ENCODE data around the gene RTP5. TPM values are rescaled to one million over a fixed set of nuclear protein-coding genes. Genes with fewer than 3 reads are reported as not detected.
"Not testable (repeated sequence)": the region's sequence is repeated elsewhere in the genome, so short reads cannot be mapped to it uniquely, and the experiment has no call there.

The RTP5 gene
- total RNA-seq, 3 donors from 2014 or later: 0.15 TPM; not detected in 2

DNA sequence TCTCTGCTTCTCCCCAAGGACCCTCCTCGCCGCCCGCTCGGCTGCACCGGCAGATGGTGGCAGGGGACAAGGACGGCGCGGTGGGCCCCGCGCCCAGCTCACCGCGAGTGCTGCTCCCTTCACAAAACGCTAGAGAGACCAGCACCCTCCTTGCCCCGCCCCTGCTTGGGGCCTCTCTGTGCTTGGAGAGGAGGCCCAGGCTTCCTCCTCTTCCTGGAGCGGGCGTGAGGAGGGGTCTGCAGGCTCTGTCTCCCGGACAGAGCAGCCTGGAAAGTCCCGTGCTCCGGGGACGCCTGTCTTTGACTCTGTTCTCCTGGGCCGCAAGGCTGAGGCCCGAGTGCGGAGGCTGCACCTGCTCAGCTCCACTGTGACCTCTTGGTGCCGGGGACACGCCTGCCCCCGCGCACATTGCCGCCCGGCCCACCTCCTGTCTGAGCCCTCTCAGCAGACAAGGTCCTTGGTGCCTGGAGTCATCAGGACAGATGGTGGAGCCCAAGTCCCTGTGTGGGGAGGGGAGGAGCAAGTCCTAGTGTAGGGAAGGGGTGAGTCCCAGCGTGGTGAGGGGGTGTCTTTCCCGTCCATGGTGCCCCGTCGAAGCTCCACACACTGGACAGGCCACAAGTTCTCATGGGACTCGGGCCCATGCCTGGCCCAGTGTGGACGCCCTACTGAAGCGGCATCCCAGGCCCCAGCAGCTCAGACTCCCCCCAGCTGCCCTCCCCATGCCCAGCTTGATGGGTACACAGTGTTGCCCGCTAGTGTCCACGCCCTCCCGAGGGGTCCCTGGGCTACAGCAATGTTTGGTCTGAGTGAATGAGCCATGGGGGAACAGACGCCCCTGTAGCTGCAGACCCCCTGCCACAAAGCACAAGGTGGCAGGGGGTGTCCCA is 33.8 kb downstream of the RTP5 start:
- intact Hi-C loops (cut with DNase I; ENCODE audit: low total_unique reads): no loop called here
- H3K27ac ChIP-seq: no peak overlapping the region
- no peaks in the 10 kb centered on the region for H3K36me3 ChIP-seq
- DNase-seq (ENCODE audit: low spot score in 2 of 2): peak in 1 of 2 donors; percentile 39
- no peak overlapping the region for H3K4me3 ChIP-seq
- no peaks in the 10 kb centered on the region for H3K9me3 ChIP-seq
- no peaks in the 10 kb centered on the region for H3K27me3 ChIP-seq
- TF ChIP-seq, protein P1, sequence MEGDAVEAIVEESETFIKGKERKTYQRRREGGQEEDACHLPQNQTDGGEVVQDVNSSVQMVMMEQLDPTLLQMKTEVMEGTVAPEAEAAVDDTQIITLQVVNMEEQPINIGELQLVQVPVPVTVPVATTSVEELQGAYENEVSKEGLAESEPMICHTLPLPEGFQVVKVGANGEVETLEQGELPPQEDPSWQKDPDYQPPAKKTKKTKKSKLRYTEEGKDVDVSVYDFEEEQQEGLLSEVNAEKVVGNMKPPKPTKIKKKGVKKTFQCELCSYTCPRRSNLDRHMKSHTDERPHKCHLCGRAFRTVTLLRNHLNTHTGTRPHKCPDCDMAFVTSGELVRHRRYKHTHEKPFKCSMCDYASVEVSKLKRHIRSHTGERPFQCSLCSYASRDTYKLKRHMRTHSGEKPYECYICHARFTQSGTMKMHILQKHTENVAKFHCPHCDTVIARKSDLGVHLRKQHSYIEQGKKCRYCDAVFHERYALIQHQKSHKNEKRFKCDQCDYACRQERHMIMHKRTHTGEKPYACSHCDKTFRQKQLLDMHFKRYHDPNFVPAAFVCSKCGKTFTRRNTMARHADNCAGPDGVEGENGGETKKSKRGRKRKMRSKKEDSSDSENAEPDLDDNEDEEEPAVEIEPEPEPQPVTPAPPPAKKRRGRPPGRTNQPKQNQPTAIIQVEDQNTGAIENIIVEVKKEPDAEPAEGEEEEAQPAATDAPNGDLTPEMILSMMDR (IDR thresholded peaks at IDR 0.05): no peak
- TF ChIP-seq POLR2AphosphoS5 (IDR thresholded peaks at IDR 0.05): no peak
- TF ChIP-seq POLR2A (IDR thresholded peaks at IDR 0.05): no peak
- peaks cover 0 to 8% of the 10 kb centered on the region in 2 donors for H3K4me1 ChIP-seq

DNA sequence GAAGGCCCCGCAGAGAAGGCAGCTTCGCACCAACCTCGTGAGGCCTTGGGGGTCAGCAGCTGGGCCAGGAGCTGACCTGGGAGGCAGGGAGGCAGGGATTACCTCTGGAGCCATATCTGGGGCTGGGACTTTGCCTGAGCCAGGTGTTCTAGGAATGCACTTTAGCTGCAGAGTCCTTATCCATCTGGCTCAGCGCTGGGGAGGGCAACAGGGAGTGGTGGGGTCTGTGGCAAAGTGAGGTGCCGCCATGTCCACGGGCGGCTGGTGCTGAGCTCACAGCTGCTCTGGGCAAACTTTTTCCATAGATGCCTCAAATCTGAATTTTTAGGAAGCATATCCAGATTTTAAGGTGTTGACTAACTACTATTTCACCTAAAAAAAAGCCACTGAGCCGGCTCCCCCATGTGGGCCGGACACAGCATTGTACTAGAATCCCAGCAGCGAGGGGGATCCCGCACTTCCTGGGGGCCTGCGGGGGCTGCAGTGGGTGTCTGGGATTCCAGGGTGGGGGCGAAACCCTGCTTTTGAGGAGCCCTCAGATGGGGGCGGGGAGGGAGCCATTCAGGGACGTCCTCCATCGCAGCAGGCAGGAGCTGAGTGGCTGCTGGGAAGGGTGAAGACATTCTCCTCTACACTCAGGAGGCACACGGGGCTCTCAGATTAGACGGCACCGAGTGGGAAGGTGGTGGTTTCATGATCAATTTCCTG is 34.6 kb downstream of the RTP5 start:
- H3K27me3 ChIP-seq: no peaks in the 10 kb centered on the region
- TF ChIP-seq, protein P1 (IDR thresholded peaks at IDR 0.05): no peak
- no peak for TF ChIP-seq POLR2A (IDR thresholded peaks at IDR 0.05)
- TF ChIP-seq POLR2AphosphoS5 (IDR thresholded peaks at IDR 0.05): no peak
- peaks cover 0 to 8% of the 10 kb centered on the region in 2 donors for H3K4me1 ChIP-seq
- no peaks in the 10 kb centered on the region for H3K9me3 ChIP-seq
- no peak overlapping the region for H3K27ac ChIP-seq
- no peaks in the 10 kb centered on the region for H3K36me3 ChIP-seq
- DNase-seq (ENCODE audit: low spot score in 2 of 2): peak in 1 of 2 donors; percentile 20
- intact Hi-C loops (cut with DNase I; ENCODE audit: low total_unique reads): no loop called here
- no peak overlapping the region for H3K4me3 ChIP-seq

DNA sequence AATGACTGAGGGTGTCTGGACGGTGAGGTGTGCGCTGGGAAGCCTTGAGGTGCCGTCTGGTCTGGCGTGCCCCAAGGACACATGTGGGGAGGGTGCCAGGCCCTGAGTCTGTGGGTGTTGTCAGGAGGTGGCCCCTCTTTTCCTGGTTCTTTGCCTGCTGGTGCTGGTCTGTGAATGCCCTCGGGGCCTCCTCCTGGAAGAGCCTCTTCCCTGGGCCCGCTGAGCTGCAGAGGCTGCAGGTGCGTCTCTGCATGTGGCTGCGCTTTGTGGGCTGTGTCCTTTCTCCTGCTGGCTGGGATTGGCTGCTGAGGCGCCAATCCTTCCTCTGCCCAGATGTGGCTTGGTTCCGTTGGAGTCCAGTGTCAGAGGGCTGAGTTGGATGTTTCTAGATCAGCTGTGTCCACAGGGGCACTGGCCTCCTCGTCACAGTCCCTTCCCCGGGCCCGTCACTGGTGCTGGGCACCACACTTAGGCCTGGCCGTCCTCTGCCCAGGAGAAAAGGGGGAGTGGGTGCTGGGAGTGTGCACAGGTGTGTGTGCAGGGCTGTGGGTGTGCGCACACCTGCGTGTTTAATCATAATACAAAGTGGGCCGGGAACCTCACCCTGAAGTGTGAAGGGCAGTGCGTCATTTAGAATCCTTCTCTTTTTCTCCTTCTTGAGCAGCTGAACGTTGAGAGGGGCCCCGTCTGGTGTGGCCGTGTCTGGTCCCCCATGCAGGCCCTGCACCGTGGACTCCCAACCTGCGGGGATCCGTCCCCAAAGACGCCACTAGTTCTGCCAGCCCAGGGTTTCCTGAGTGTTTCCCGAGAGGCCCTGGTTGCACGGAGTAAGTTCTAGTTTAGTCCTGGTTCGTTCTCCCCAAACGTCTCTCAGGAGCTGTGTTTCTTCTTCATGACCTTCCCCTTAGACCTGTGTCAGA is 35.5 kb downstream of the RTP5 start:
- H3K27me3 ChIP-seq: no peaks in the 10 kb centered on the region
- TF ChIP-seq POLR2AphosphoS5 (IDR thresholded peaks at IDR 0.05) (no peak), POLR2A (IDR thresholded peaks at IDR 0.05) (no peak)
- TF ChIP-seq, protein P1 (IDR thresholded peaks at IDR 0.05): no peak
- H3K9me3 ChIP-seq: no peaks in the 10 kb centered on the region
- peaks cover 0 to 8% of the 10 kb centered on the region in 2 donors for H3K4me1 ChIP-seq
- H3K4me3 ChIP-seq: no peak overlapping the region
- DNase-seq (ENCODE audit: low spot score in 2 of 2): peak in 1 of 2 donors; percentile 31
- no peaks in the 10 kb centered on the region for H3K36me3 ChIP-seq
- H3K27ac ChIP-seq: no peak overlapping the region
- intact Hi-C loops (cut with DNase I; ENCODE audit: low total_unique reads): no loop called here

DNA sequence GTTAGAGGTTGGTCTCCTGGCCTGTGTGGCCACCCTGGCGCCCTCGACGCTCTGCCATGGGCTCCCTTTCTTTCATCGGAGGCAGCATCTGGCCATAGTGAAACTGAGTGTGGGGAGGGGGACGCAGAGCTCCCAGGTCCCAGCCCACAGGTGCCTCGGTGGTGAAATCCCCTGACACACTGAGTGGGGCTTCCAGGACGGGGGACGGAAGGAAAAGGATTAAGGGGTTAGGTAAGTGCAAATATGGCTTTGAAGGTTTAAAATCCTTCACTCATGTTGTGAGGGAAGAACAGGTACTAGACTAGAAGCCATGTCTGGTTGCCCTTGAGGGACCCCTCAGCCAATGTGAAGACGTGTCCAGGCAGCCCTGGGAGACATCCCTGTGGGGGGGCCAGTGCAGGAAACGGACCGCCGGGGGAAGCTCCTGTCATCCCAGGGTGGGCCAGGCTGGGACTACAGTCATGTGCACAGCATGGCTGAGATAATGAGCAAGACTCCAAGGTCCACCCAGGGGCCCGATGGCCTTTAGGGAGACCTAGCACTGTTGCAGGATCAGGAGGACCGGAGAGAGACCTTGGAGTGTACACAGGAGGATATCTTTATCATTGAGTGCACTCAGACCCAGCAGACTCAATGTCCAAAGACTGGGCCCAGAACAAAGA is 36.3 kb downstream of the RTP5 start:
- Histone ChIP-seq H3K9me3 (no peaks in the 10 kb centered on the region), H3K27me3 (no peaks in the 10 kb centered on the region), H3K4me1 (peaks cover 0 to under 1% of the 10 kb centered on the region in 2 donors), H3K36me3 (no peaks in the 10 kb centered on the region), H3K27ac (no peak overlapping the region), H3K4me3 (no peak overlapping the region)
- DNase-seq (ENCODE audit: low spot score in 2 of 2): peak in 1 of 2 donors; percentile 40
- intact Hi-C loops (cut with DNase I; ENCODE audit: low total_unique reads): no loop called here
- TF ChIP-seq POLR2A (IDR thresholded peaks at IDR 0.05): no peak
- TF ChIP-seq, protein P1 (IDR thresholded peaks at IDR 0.05): no peak
- no peak for TF ChIP-seq POLR2AphosphoS5 (IDR thresholded peaks at IDR 0.05)

DNA sequence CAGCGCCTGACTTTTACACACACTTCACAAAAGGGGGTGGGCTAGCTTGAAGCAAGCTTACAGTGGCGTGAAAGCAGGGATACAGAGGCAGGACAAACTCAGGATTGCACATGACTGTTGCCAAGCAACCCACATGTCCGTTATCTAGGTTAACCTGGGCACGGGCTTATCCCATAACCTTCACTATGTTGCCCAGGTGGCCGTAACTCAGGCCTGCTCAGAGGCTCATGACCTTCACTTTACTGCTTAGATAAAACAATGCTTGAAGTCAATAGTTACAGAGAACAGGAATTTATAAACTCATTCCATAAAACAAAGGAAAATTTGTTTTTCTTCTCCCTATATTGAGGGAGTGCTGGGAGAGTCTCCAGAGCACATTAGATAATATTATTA is 36.8 kb downstream of the RTP5 start:
- intact Hi-C loops (cut with DNase I; ENCODE audit: low total_unique reads): not testable (repeated sequence)

More for the DNA sequence above, 36.8 kb downstream of the RTP5 start:
- H3K4me1 ChIP-seq; H3K27me3 ChIP-seq; H3K4me3 ChIP-seq; H3K9me3 ChIP-seq; DNase-seq (ENCODE audit: low spot score in 2 of 2); H3K27ac ChIP-seq; H3K36me3 ChIP-seq: not testable (repeated sequence)

Data from breast epithelium (tissue), 4 donors.